Activated T-helper 2 cell treated with anti-CD3 and anti-CD28 coated beads, Interferon-gamma antibody, Interleukin-2, Interleukin-4, amounts not matched to agents 10 μg/mL and 5 μg/mL and 100 μg/mL, durations not matched to agents 14 hours and 24 hours and 36 hours (primary cell): ENCODE measurements around the gene SURF6. TPM values are rescaled to one million over a fixed set of nuclear protein-coding genes. Genes with fewer than 3 reads are reported as not detected.

Source experiments
- DNase-seq: peaks from one replicate; pipeline ENCODE4 v3.0.0; 2021; ENCODE audit warnings: low spot score
- H3K27ac Mint-ChIP-seq: one replicate; pipeline ENCODE4 v1.8.0; 2021; ENCODE audit warnings: mixed read lengths
- H3K27me3 Mint-ChIP-seq: one replicate; pipeline ENCODE4 v1.8.0; 2021; ENCODE audit warnings: low read depth, mixed read lengths
- H3K36me3 Mint-ChIP-seq: one replicate; pipeline ENCODE4 v1.8.0; 2021; ENCODE audit warnings: low read depth, mixed read lengths
- H3K4me1 Mint-ChIP-seq: one replicate; pipeline ENCODE4 v1.8.0; 2021; ENCODE audit warnings: low read depth, mixed read lengths
- H3K4me3 Mint-ChIP-seq: one replicate; pipeline ENCODE4 v1.8.0; 2021; ENCODE audit warnings: low read depth, mild to moderate bottlenecking, moderate library complexity, mixed read lengths
- H3K9me3 Mint-ChIP-seq: one replicate; pipeline ENCODE4 v1.8.0; 2021; ENCODE audit warnings: mixed read lengths
- intact Hi-C: fragments of 100-400 bp; cut with micrococcal nuclease; formaldehyde crosslinking; loops from one replicate; pipeline ENCODE4 v1.15.1; 2023
- total RNA-seq: library from RNA; stranded (reverse); gene quantifications from 2 replicates; pipeline ENCODE4 v1.2.3, GENCODE V29; 2022

Gene SURF6
- total RNA-seq, 1 donor from 2014 or later, result 24.4 TPM

GRCh38 chr9:133282464-133283238 lies 53.3 kb downstream of the SURF6 start:
- no peak for DNase-seq
- Mint-ChIP-seq H3K36me3 (no peaks in the 10 kb centered on the region), H3K9me3 (no peaks in the 10 kb centered on the region), H3K4me3 (no peak overlapping the region), H3K27me3 (peaks cover 6% of the 10 kb centered on the region), H3K4me1 (no peaks in the 10 kb centered on the region), H3K27ac (no peak overlapping the region)
- intact Hi-C loops, result no loop called here

- Mint-ChIP-seq H3K9me3 (no peaks in the 10 kb centered on the region), H3K36me3 (no peaks in the 10 kb centered on the region), H3K4me3 (no peak overlapping the region), H3K4me1 (no peaks in the 10 kb centered on the region), H3K27me3 (peaks cover 16% of the 10 kb centered on the region), H3K27ac (no peak overlapping the region)
- DNase-seq, result no peak
- intact Hi-C loops, result no loop called here
These were observed 55.6 kb downstream of the SURF6 start for GRCh38 chr9:133280392-133280791.

Other genes starting within 250 kb of the SURF6 start
- gene RALGDS, start 214.9 kb downstream of the SURF6 start, total RNA-seq, result 78.8 and 85.8 TPM in 2 replicates
- 6.8 and 7.4 TPM in 2 replicates for gene GBGT1, start 172.3 kb downstream of the SURF6 start, total RNA-seq
- gene OBP2B, start 126.9 kb downstream of the SURF6 start, total RNA-seq, result not detected in 2 replicates
- gene ABO, start 61.0 kb downstream of the SURF6 start, total RNA-seq, result 0.14 and 0.30 TPM in 2 replicates
- 35.2 and 36.4 TPM in 2 replicates for gene MED22, start 11.9 kb upstream of the SURF6 start, total RNA-seq
- gene RPL7A, start 12.0 kb upstream of the SURF6 start, total RNA-seq, result 2,586 and 2,588 TPM in 2 replicates
- gene SURF1, start 20.3 kb upstream of the SURF6 start, total RNA-seq, result 32.4 and 33.0 TPM in 2 replicates
- gene SURF2, start 20.4 kb upstream of the SURF6 start, total RNA-seq, result 16.9 and 22.1 TPM in 2 replicates
- gene SURF4, start 39.9 kb upstream of the SURF6 start, total RNA-seq, result 388 and 393 TPM in 2 replicates
- 0.87 and 1.0 TPM in 2 replicates for gene STKLD1, start 40.2 kb upstream of the SURF6 start, total RNA-seq
- gene REXO4, start 81.8 kb upstream of the SURF6 start, total RNA-seq, result 31.7 and 32.8 TPM in 2 replicates
- 1.5 and 1.6 TPM in 2 replicates for gene ADAMTS13, start 86.2 kb upstream of the SURF6 start, total RNA-seq
- gene CACFD1, start 123.8 kb upstream of the SURF6 start, total RNA-seq, result 0.46 TPM in 2 replicates
- 6.1 and 6.5 TPM in 2 replicates for gene SLC2A6, start 142.9 kb upstream of the SURF6 start, total RNA-seq
- not detected in 2 replicates for gene MYMK, start 188.8 kb upstream of the SURF6 start, total RNA-seq
- gene ADAMTSL2, start 198.5 kb upstream of the SURF6 start, total RNA-seq, result not detected in 2 replicates